Nephron (organoid): ENCODE data around the gene ARFGAP2.
A peak's percentile ranks its signal among the peaks of the same experiment; 100 is the strongest.

Source experiments
- H3K27ac Mint-ChIP-seq, 3 experiments: 2 replicates each; pipeline ENCODE4 v1.8.0; 2020; ENCODE audit warnings: mixed read lengths in 3 of 3, mild to moderate bottlenecking in 2 of 3, moderate library complexity in 1 of 3
- H3K27me3 Mint-ChIP-seq: 2 replicates; pipeline ENCODE4 v1.8.0; 2021; ENCODE audit warnings: low read depth, mild to moderate bottlenecking, moderate library complexity, mixed read lengths
- H3K36me3 Mint-ChIP-seq: 2 replicates; pipeline ENCODE4 v1.8.0; 2020; ENCODE audit warnings: low read depth, mixed read lengths
- H3K4me1 Mint-ChIP-seq: 2 replicates; pipeline ENCODE4 v1.8.0; 2020; ENCODE audit warnings: mixed read lengths
- H3K4me3 Mint-ChIP-seq, 3 experiments: 2 replicates each; pipeline ENCODE4 v1.8.0; 2020; ENCODE audit warnings: mild to moderate bottlenecking in 3 of 3, mixed read lengths in 3 of 3, moderate library complexity in 2 of 3
- H3K9me3 Mint-ChIP-seq: 2 replicates; pipeline ENCODE4 v1.8.0; 2020; ENCODE audit warnings: mixed read lengths
- TF ChIP-seq, protein P1 (sequence below), 3 experiments: fragments of 200-600 bp; sonication (generic); IDR thresholded peaks; one replicate each; pipeline ENCODE4 v1.5.0; 2021; ENCODE audit warnings: antibody characterized with exemption in 3 of 3; ENCODE audit not compliant: unreplicated experiment in 3 of 3

ARFGAP2 gene

DNA sequence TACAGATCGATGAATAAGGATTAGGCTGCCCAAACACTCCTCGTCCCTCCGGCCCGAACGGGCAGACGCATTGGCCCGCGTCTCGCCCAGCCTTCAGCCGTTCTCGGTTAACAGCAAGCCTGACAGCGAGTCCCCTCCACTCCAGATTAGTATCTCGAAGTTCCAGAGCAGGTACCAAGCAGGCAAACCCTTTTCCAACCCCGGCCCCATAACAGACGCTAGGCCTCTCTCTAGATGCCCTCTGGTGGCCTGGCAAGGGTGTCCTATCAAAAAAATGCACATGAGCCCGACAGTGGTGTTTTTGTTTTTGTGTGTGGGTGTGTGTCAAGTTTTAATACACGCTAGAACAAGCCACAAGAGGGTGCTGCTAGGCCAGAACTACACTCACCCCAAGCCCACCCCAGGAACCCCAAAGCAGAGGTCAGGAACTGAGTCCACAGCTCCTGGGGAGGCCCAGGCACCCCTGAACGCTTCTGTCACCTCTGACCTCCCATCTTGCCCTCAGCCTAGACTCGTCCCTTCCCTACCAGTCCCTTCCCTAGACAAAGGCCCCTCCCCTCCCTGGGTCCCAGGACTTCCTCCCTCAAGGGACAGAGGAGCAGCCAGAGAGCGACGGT lies 658 bp upstream of the ARFGAP2 start:
- Mint-ChIP-seq H3K4me3 (peak overlapping the region; percentile 97 to 99 (median 98)), H3K4me1 (peaks cover 24% of the 10 kb centered on the region), H3K9me3 (no peaks in the 10 kb centered on the region), H3K36me3 (peaks cover 24% of the 10 kb centered on the region), H3K27ac (peak overlapping the region; percentile 99 to 100 (median 99)), H3K27me3 (no peaks in the 10 kb centered on the region)
- TF ChIP-seq, protein P1, sequence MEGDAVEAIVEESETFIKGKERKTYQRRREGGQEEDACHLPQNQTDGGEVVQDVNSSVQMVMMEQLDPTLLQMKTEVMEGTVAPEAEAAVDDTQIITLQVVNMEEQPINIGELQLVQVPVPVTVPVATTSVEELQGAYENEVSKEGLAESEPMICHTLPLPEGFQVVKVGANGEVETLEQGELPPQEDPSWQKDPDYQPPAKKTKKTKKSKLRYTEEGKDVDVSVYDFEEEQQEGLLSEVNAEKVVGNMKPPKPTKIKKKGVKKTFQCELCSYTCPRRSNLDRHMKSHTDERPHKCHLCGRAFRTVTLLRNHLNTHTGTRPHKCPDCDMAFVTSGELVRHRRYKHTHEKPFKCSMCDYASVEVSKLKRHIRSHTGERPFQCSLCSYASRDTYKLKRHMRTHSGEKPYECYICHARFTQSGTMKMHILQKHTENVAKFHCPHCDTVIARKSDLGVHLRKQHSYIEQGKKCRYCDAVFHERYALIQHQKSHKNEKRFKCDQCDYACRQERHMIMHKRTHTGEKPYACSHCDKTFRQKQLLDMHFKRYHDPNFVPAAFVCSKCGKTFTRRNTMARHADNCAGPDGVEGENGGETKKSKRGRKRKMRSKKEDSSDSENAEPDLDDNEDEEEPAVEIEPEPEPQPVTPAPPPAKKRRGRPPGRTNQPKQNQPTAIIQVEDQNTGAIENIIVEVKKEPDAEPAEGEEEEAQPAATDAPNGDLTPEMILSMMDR (IDR thresholded peaks at IDR 0.05; ENCODE audit: unreplicated experiment in 3 of 3) = peak; percentile 58 to 81 (median 78)

DNA sequence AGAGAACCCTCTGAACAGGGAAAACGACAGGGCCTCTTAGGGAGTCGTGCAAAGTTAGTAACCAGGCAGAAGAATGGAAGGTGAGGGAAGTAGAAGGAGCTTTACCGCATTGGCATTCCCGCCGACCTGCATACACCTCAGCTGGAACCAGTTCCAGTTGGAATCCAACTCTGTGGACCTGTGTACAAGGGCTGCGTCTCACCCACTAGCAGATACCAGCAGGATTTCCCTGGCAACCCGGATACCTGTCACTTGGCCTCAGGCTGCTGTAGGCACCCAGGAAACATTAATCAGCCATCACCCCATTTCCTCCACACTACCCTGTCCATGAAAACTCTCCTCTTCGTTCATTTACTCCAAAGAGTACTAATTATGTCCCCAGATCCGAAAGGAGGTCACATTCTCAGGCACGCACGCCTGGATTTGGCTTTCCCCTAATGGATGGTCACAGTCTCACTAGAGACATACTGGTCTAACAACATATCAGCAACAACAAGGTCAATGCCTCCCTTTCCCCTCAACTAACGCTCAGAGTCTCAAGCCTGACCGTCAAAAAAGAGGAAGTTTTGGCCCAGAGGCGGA lies 842 bp downstream of the ARFGAP2 start:
- H3K27ac Mint-ChIP-seq = peak overlapping the region; percentile 96 to 100 (median 99)
- peak overlapping the region; percentile 97 to 99 (median 98) for H3K4me3 Mint-ChIP-seq
- no peaks in the 10 kb centered on the region for H3K9me3 Mint-ChIP-seq
- H3K4me1 Mint-ChIP-seq = peaks cover 24% of the 10 kb centered on the region
- peaks cover 33% of the 10 kb centered on the region for H3K36me3 Mint-ChIP-seq
- no peaks in the 10 kb centered on the region for H3K27me3 Mint-ChIP-seq
- TF ChIP-seq, protein P1 (IDR thresholded peaks at IDR 0.05; ENCODE audit: unreplicated experiment in 3 of 3) = no peak

DNA sequence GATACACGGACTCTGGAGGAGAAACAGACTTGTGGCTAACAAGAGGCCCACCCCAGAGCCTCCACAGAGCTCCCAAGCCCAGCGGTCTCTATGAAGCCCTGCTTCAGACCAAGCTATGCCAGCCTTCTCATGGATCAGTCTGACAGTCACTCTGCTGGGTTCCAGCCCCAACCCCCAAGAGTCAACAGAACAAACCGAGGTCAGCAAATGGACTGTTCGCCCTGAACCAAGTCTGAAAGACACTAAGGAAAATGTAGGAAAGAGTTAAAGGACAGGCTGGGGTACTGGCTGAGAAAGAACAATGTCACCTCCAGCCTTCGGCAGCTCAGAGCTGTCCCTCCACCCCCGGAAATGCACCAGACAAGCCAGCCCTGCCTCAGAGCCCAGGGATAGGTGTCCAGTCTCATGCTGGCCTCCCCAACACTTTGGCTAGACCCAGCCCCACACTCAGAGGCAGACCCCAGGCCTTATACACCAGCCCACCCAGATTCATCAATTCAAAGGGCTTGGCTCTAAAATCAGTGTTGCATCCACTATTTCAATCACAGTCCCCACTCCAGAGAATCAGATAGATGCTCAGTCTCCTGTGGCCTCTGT lies 3.8 kb downstream of the ARFGAP2 start:
- Mint-ChIP-seq H3K4me3 (peak overlapping the region; percentile 12 to 84 (median 82)), H3K27ac (no peak overlapping the region), H3K36me3 (peaks cover 36% of the 10 kb centered on the region), H3K4me1 (peaks cover 19% of the 10 kb centered on the region), H3K27me3 (no peaks in the 10 kb centered on the region), H3K9me3 (no peaks in the 10 kb centered on the region)
- TF ChIP-seq, protein P1 (IDR thresholded peaks at IDR 0.05; ENCODE audit: unreplicated experiment in 3 of 3) = no peak

DNA sequence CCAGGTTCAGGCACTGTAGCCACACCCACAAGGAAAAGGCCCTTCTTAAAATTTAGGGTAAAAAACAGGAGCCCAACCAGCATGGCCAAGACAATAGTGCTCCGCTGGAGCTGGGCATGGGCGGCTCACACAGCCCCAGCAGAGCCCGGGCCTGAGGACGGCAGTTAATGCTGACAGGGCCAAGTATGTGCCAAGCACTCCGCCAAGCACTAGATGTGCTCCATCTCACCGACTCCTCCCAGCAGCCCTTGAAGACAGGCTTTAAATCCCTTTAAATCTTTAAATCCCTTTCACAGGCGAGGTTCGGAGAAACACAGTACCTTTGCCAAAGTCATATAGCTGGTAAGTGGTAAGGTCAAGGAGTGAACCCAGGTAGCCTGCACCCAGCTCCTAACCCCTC lies 4.8 kb downstream of the ARFGAP2 start:
- TF ChIP-seq, protein P1 (IDR thresholded peaks at IDR 0.05; ENCODE audit: unreplicated experiment in 3 of 3) = no peak
- Mint-ChIP-seq H3K36me3 (peaks cover 42% of the 10 kb centered on the region), H3K9me3 (no peaks in the 10 kb centered on the region), H3K4me1 (peaks cover 12% of the 10 kb centered on the region), H3K4me3 (no peak overlapping the region), H3K27ac (no peak overlapping the region), H3K27me3 (no peaks in the 10 kb centered on the region)

DNA sequence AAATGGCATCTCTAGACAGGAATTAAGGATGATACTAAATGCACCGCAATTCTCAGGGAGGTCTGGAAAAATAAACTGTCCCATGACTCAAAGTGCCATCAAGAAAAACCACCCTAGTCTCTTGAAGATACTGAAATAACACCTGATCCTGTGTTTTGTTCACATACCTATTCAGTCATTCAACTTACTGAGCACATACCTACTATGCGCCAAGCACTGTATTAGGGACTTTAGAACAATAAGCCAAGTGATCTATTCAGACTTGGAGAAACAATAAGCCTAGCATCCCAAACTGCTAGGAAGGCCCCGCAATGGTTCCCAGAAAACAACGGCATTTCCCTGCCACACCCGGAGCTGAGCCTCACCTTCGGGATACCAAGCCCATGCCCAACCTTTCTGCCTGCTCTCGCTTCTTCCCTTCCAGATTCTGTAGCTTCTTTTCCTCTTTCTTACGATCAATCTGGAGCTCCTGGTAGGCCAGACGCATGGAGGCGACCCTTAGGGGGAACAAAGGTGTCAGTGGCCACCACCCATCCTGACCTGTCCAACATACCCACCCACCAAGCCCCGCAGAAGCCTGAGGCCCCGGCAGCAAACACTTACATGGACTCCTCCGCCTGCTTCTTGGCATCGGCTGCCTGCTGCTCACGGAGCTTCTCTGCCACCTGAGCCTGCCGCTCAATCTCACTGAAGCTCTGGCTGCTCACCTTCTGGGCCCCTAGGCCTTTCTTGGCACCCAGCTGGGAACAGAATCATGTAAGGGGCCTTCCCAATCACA lies 5.4 kb downstream of the ARFGAP2 start:
- TF ChIP-seq, protein P1 (IDR thresholded peaks at IDR 0.05; ENCODE audit: unreplicated experiment in 3 of 3) = no peak
- H3K9me3 Mint-ChIP-seq = no peaks in the 10 kb centered on the region
- H3K27me3 Mint-ChIP-seq = no peaks in the 10 kb centered on the region
- H3K27ac Mint-ChIP-seq = no peak overlapping the region
- peak overlapping the region in 1 of 3 experiments; percentile 34 for H3K4me3 Mint-ChIP-seq
- peaks cover 12% of the 10 kb centered on the region for H3K4me1 Mint-ChIP-seq
- peaks cover 46% of the 10 kb centered on the region for H3K36me3 Mint-ChIP-seq
